H9 (cell line): ENCODE data around the gene FAAP100. TPM values are rescaled to one million over a fixed set of nuclear protein-coding genes. Genes with fewer than 3 reads are reported as not detected.

Source experiments
- DNase-seq: peaks from one replicate; pipeline ENCODE4 v3.0.0-alpha.2; 2017
- H2AFZ ChIP-seq: one replicate; pipeline ENCODE4 v1.6.1; 2013; ENCODE audit warnings: mild to moderate bottlenecking, low read length, control low read depth, moderate library complexity
- H2AK5ac ChIP-seq: 2 replicates; pipeline ENCODE4 v1.6.1; 2013; ENCODE audit warnings: low read length, control low read depth, mixed read lengths; ENCODE audit not compliant: insufficient read length
- H2BK120ac ChIP-seq: one replicate; pipeline ENCODE4 v1.6.1; 2013; ENCODE audit warnings: low read depth, mild to moderate bottlenecking, low read length, control low read depth, inconsistent platforms; ENCODE audit not compliant: poor library complexity, severe bottlenecking
- H2BK12ac ChIP-seq: 2 replicates; pipeline ENCODE4 v1.6.1; 2013; ENCODE audit warnings: low read length, control low read depth, mixed read lengths, low read depth; ENCODE audit not compliant: insufficient read length
- H2BK15ac ChIP-seq: 2 replicates; pipeline ENCODE4 v1.6.1; 2013; ENCODE audit warnings: low read depth, low read length, control low read depth
- H2BK20ac ChIP-seq: one replicate; pipeline ENCODE4 v1.6.1; 2013; ENCODE audit warnings: low read depth, mild to moderate bottlenecking, low read length, control low read depth, inconsistent platforms; ENCODE audit not compliant: poor library complexity, severe bottlenecking
- H2BK5ac ChIP-seq: 2 replicates; pipeline ENCODE4 v1.6.1; 2013; ENCODE audit warnings: low read length, control low read depth, mixed read lengths; ENCODE audit not compliant: insufficient read length
- H3K14ac ChIP-seq: 2 replicates; pipeline ENCODE4 v1.6.1; 2013; ENCODE audit warnings: low read length, control low read depth; ENCODE audit not compliant: insufficient read depth
- H3K18ac ChIP-seq: 2 replicates; pipeline ENCODE4 v1.6.1; 2013; ENCODE audit warnings: low read depth, mild to moderate bottlenecking, mixed read lengths, low read length, control low read depth; ENCODE audit not compliant: insufficient read length
- H3K23ac ChIP-seq: 2 replicates; pipeline ENCODE4 v1.6.1; 2013; ENCODE audit warnings: low read length, control low read depth, mixed read lengths, low read depth; ENCODE audit not compliant: insufficient read length
- H3K23me2 ChIP-seq: 2 replicates; pipeline ENCODE4 v1.6.1; 2013; ENCODE audit warnings: low read depth, mild to moderate bottlenecking, mixed read lengths, low read length, control low read depth; ENCODE audit not compliant: insufficient read length, poor library complexity, severe bottlenecking
- H3K27ac ChIP-seq: 2 replicates; pipeline ENCODE4 v1.5.1; 2013; ENCODE audit warnings: low read length, control low read depth, mixed read lengths, low read depth; ENCODE audit not compliant: insufficient read length
- H3K27me3 ChIP-seq: 2 replicates; pipeline ENCODE4 v1.6.1; 2013; ENCODE audit warnings: low read length, control low read depth, inconsistent platforms; ENCODE audit not compliant: insufficient read depth
- H3K4ac ChIP-seq: 2 replicates; pipeline ENCODE4 v1.6.1; 2013; ENCODE audit warnings: low read depth, mild to moderate bottlenecking, control low read depth, inconsistent platforms, low read length, moderate library complexity
- H3K4me1 ChIP-seq: 2 replicates; pipeline ENCODE4 v1.6.1; 2013; ENCODE audit warnings: low read length, control low read depth, inconsistent platforms; ENCODE audit not compliant: insufficient read depth
- H3K4me2 ChIP-seq: 2 replicates; pipeline ENCODE4 v1.6.1; 2013; ENCODE audit warnings: low read length, control low read depth, mixed read lengths; ENCODE audit not compliant: insufficient read length, insufficient read depth
- H3K56ac ChIP-seq: 2 replicates; pipeline ENCODE4 v1.6.1; 2013; ENCODE audit warnings: low read depth, mild to moderate bottlenecking, mixed read lengths, low read length, control low read depth; ENCODE audit not compliant: insufficient read length
- H3K79me1 ChIP-seq: 2 replicates; pipeline ENCODE4 v1.6.1; 2013; ENCODE audit warnings: low read depth, mild to moderate bottlenecking, moderate library complexity, low read length, control low read depth, inconsistent platforms; ENCODE audit not compliant: insufficient read depth, poor library complexity, severe bottlenecking
- H3K79me2 ChIP-seq: 2 replicates; pipeline ENCODE4 v1.6.1; 2013; ENCODE audit warnings: low read length, control low read depth, inconsistent platforms; ENCODE audit not compliant: insufficient read depth
- H3K9ac ChIP-seq: 2 replicates; pipeline ENCODE4 v1.6.1; 2013; ENCODE audit warnings: low read length, control low read depth, mixed read lengths; ENCODE audit not compliant: insufficient read length; ENCODE audit errors: extremely low read depth
- H3K9me3 ChIP-seq: one replicate; pipeline ENCODE4 v1.6.1; 2013; ENCODE audit warnings: low read depth, low read length, inconsistent platforms; ENCODE audit not compliant: control insufficient read depth
- H3T11ph ChIP-seq: one replicate; pipeline ENCODE4 v1.6.1; 2013; ENCODE audit warnings: mild to moderate bottlenecking, low read length, control low read depth, inconsistent platforms
- H4K20me1 ChIP-seq: one replicate; pipeline ENCODE4 v1.6.1; 2013; ENCODE audit not compliant: control insufficient read depth, insufficient read length, insufficient read depth
- H4K5ac ChIP-seq: 2 replicates; pipeline ENCODE4 v1.6.1; 2013; ENCODE audit warnings: low read depth, mild to moderate bottlenecking, mixed read lengths, low read length, control low read depth; ENCODE audit not compliant: insufficient read length
- H4K8ac ChIP-seq: replicated peaks from 2 replicates; pipeline ENCODE4 v1.6.1; 2013; ENCODE audit warnings: low read length, control low read depth, mixed read lengths, low read depth; ENCODE audit not compliant: insufficient read length
- H4K91ac ChIP-seq: 2 replicates; pipeline ENCODE4 v1.6.1; 2013; ENCODE audit warnings: low read depth, mild to moderate bottlenecking, moderate library complexity, mixed read lengths, low read length, control low read depth; ENCODE audit not compliant: insufficient read length
- H3K27ac Mint-ChIP-seq, 3 experiments: 2 replicates in 2 of 3; 3 replicates in 1 of 3; pipeline ENCODE4 v1.8.0; 2020 to 2021; ENCODE audit warnings: mixed read lengths in 3 of 3, mild to moderate bottlenecking in 1 of 3, moderate library complexity in 1 of 3
- H3K27me3 Mint-ChIP-seq: 2 replicates; pipeline ENCODE4 v1.8.0; 2021; ENCODE audit warnings: low read depth, mild to moderate bottlenecking, moderate library complexity, mixed read lengths
- H3K36me3 Mint-ChIP-seq, 3 experiments: 2 replicates in 2 of 3; 3 replicates in 1 of 3; pipeline ENCODE4 v1.8.0; 2020 to 2021; ENCODE audit warnings: low read depth in 3 of 3, mixed read lengths in 3 of 3; ENCODE audit not compliant: insufficient read depth in 1 of 3
- H3K4me1 Mint-ChIP-seq, 2 experiments: 2 replicates each; pipeline ENCODE4 v1.8.0; 2020; ENCODE audit warnings: mixed read lengths in 2 of 2
- H3K4me3 Mint-ChIP-seq, 2 experiments: 2 replicates in 1 of 2; 3 replicates in 1 of 2; pipeline ENCODE4 v1.8.0; 2020 to 2021; ENCODE audit warnings: mild to moderate bottlenecking in 2 of 2, mixed read lengths in 2 of 2, moderate library complexity in 1 of 2
- H3K9me3 Mint-ChIP-seq, 2 experiments: 2 replicates in 1 of 2; 3 replicates in 1 of 2; pipeline ENCODE4 v1.8.0; 2020; ENCODE audit warnings: mild to moderate bottlenecking in 2 of 2, mixed read lengths in 2 of 2, moderate library complexity in 1 of 2
- WGBS: extraction: QIAGEN DNeasy Blood & Tissue Kit; methylation state at CpG from one replicate; pipeline ENCODE4 v1.1.7; 2013; ENCODE audit warnings: missing lambda C conversion rate, low lambda C conversion rate, mixed read lengths; ENCODE audit not compliant: insufficient read length; ENCODE audit errors: extremely low coverage; 5-methylcytosine and 5-hydroxymethylcytosine counted together
- total RNA-seq: library from RNA; stranded (reverse); gene quantifications from 2 replicates; pipeline ENCODE4 v1.2.1, GENCODE V29; 2021
- TF ChIP-seq, protein P1 (sequence below): fragments of 200-600 bp; sonication (generic); conservative IDR thresholded peaks from 3 replicates; pipeline ENCODE4 v1.8.0; 2021; ENCODE audit warnings: antibody characterized with exemption, mild to moderate bottlenecking

The FAAP100 gene
- total RNA-seq, 1 experiment from 2014 or later = 54.0 TPM

DNA sequence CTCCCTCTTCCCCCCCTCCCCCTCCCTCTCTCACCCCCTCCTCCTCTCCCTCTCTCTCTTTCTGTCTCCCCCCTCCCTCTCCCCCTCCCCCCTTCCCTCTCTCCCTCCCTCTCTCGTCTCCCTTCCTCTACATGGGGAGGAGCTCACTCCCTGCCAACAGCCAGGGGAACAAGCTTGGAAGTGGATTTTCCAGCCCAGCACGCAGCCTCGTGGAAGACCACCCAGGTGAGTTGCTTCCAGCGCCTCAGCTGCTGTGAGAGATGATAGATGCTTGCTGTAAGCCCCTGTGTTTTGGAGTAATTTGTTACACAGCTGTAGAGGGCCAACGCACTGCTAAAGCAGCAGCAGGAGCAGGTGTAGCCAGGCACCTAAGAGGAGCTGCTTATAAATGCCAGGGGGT, 60.4 kb downstream of the FAAP100 start:
- Histone ChIP-seq H2AK5ac (no peak overlapping the region), H3K79me1 (no peaks in the 10 kb centered on the region), H2BK5ac (no peak overlapping the region), H3K4me2 (no peak overlapping the region), H2AFZ (no peak overlapping the region), H2BK12ac (no peak overlapping the region), H3K23ac (no peak overlapping the region), H4K5ac (no peak overlapping the region), H3K4ac (no peak overlapping the region), H3K27me3 (no peaks in the 10 kb centered on the region; the same call in 1 of the 2 replicates), H3K79me2 (no peaks in the 10 kb centered on the region), H2BK120ac (no peak overlapping the region), H3K9me3 (no peaks in the 10 kb centered on the region), H3K18ac (peak overlapping the region; percentile 41), H4K20me1 (no peaks in the 10 kb centered on the region), H4K8ac (no peak overlapping the region), H4K91ac (no peak overlapping the region), H3K56ac (no peak overlapping the region), H3K4me1 (peaks cover 3% of the 10 kb centered on the region; the same call in 1 of the 2 replicates), H3K9ac (no peak overlapping the region), H3K14ac (no peak overlapping the region), H3K23me2 (peaks cover 5% of the 10 kb centered on the region), H2BK20ac (no peak overlapping the region), H3K27ac (no peak overlapping the region), H2BK15ac (no peak overlapping the region), H3T11ph (no peak overlapping the region)
- H3K27ac Mint-ChIP-seq = no peak overlapping the region
- no peaks in the 10 kb centered on the region for H3K36me3 Mint-ChIP-seq
- peaks cover 27 to 41% of the 10 kb centered on the region in 2 experiments for H3K4me1 Mint-ChIP-seq
- TF ChIP-seq, protein P1, sequence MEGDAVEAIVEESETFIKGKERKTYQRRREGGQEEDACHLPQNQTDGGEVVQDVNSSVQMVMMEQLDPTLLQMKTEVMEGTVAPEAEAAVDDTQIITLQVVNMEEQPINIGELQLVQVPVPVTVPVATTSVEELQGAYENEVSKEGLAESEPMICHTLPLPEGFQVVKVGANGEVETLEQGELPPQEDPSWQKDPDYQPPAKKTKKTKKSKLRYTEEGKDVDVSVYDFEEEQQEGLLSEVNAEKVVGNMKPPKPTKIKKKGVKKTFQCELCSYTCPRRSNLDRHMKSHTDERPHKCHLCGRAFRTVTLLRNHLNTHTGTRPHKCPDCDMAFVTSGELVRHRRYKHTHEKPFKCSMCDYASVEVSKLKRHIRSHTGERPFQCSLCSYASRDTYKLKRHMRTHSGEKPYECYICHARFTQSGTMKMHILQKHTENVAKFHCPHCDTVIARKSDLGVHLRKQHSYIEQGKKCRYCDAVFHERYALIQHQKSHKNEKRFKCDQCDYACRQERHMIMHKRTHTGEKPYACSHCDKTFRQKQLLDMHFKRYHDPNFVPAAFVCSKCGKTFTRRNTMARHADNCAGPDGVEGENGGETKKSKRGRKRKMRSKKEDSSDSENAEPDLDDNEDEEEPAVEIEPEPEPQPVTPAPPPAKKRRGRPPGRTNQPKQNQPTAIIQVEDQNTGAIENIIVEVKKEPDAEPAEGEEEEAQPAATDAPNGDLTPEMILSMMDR = no peak
- no peak overlapping the region for H3K4me3 Mint-ChIP-seq
- no CpG with 5 or more reads among the region's 5 CpGs for WGBS
- DNase-seq = no peak
- H3K27me3 Mint-ChIP-seq = peaks cover 50% of the 10 kb centered on the region
- H3K9me3 Mint-ChIP-seq = no peaks in the 10 kb centered on the region
